ENCODE measurements around the gene SPOUT1. TPM values are rescaled to one million over a fixed set of nuclear protein-coding genes. Genes with fewer than 3 reads are reported as not detected.

SPOUT1 gene
- total and polyA plus RNA-seq, 10 of the 15 experiments (the other 5 are each of a cell fraction or from before 2014, with no cell fraction given) = 5.7 to 95.0 (median 40.6) TPM

DNA sequence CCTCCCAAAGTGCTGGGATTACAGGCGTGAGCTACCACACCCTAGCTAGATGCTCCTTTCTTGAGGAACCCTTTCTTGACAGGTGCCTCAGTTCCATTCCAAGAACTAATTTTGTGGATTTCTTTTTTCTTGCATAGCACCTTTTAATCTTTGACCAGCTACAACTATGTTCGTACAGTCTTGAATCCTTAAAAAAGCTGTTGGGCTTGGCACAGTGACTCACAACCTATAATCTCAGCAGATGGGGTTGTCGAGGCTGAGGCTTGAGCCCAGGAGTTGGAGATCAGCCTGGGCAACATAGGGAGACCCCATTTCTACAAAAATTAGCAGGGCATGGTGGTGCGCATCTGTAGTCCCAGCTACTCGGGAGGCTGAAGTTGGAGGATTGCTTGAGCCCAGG is 56.5 kb downstream of the SPOUT1 start:
- H2AFZ ChIP-seq (ENCODE audit: control insufficient read depth, low read depth, low read length) = no peak overlapping the region
- in situ Hi-C loops (cut with MboI) (no loop called here), intact Hi-C loops (cut with micrococcal nuclease; ENCODE audit: unreplicated experiment) (loop anchor here (2.0 to 10.0 kb wide), 2 partner anchors 14 to 118 kb away; partner anchors contain the start of genes DYNC2I2 and TBC1D13)
- no peaks in the 10 kb centered on the region for H3K4me1 ChIP-seq (ENCODE audit: control insufficient read depth, insufficient read depth, low read length)
- BruUV-seq (replicated peaks) = no TSS peak
- ChIA-PET RAD21 (ENCODE audit: unreplicated experiment) (interaction anchor here (0.6 to 1.0 kb wide), 3 partner anchors 17 to 269 kb away, joined by 3 to 5 read pairs (median 4); no protein-coding TSS in a partner anchor), CTCF (interaction anchor here (0.8 to 3.5 kb wide), 4 partner anchors 9 to 45 kb away, joined by 3 to 14 read pairs (median 4); partner anchors contain the start of gene ENDOG), SMC1A (ENCODE audit: uncharacterized antibody, unreplicated experiment) (interaction anchor here (0.8 to 2.9 kb wide), 4 partner anchors 12 to 275 kb away, joined by 3 to 18 read pairs (median 3); partner anchors contain the start of gene ENDOG), POLR2A (interaction anchor here (0.6 to 1.8 kb wide), 4 partner anchors 13 to 640 kb away, joined by 3 to 10 read pairs (median 4); partner anchors contain the start of gene ENDOG)
- H3K36me3 ChIP-seq (ENCODE audit: control insufficient read depth in 2 of 2, insufficient read depth in 2 of 2, low read length in 1 of 2) = no peaks in the 10 kb centered on the region
- ATAC-seq (no peak), DNase-seq (ENCODE audit: low read depth, low spot score) (no peak), FAIRE-seq (no peak)
- H3K27ac ChIP-seq (ENCODE audit: control insufficient read depth, insufficient read depth) = no peak overlapping the region
- no peak overlapping the region for H3K4me2 ChIP-seq (ENCODE audit: control insufficient read depth, insufficient read depth)
- H3K4me3 ChIP-seq = no peak overlapping the region
- no peak overlapping the region for H3K9ac ChIP-seq (ENCODE audit: control insufficient read depth, insufficient read depth, low read length)
- WGBS (ENCODE audit: insufficient coverage, insufficient replicate concordance, low lambda C conversion rate, missing lambda C conversion rate) = 97% methylated on average over 5 of the region's 5 CpGs
- TF ChIP-seq SP1 (IDR thresholded peaks at IDR 0.05; ENCODE audit: low read depth, low read length) (no peak), PAX5 (IDR thresholded peaks at IDR 0.05; ENCODE audit: borderline replicate concordance, low read depth, low read length) (no peak), NFIC (IDR thresholded peaks at IDR 0.05; ENCODE audit: low read depth, low read length) (no peak), SUPT20H (IDR thresholded peaks at IDR 0.05; ENCODE audit: borderline replicate concordance, control insufficient read depth, low read depth, low read length) (no peak), GATAD2B (conservative IDR thresholded peaks at IDR 0.05; ENCODE audit: low read depth) (no peak)
- TF ChIP-seq, protein P1, sequence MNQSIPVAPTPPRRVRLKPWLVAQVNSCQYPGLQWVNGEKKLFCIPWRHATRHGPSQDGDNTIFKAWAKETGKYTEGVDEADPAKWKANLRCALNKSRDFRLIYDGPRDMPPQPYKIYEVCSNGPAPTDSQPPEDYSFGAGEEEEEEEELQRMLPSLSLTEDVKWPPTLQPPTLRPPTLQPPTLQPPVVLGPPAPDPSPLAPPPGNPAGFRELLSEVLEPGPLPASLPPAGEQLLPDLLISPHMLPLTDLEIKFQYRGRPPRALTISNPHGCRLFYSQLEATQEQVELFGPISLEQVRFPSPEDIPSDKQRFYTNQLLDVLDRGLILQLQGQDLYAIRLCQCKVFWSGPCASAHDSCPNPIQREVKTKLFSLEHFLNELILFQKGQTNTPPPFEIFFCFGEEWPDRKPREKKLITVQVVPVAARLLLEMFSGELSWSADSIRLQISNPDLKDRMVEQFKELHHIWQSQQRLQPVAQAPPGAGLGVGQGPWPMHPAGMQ (IDR thresholded peaks at IDR 0.05; ENCODE audit: borderline replicate concordance) = no peak
- TF ChIP-seq, protein P2, sequence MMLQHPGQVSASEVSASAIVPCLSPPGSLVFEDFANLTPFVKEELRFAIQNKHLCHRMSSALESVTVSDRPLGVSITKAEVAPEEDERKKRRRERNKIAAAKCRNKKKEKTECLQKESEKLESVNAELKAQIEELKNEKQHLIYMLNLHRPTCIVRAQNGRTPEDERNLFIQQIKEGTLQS (IDR thresholded peaks at IDR 0.05; ENCODE audit: borderline replicate concordance, extremely low read depth, low read depth, low read length) = no peak
- TF ChIP-seq, protein P3, sequence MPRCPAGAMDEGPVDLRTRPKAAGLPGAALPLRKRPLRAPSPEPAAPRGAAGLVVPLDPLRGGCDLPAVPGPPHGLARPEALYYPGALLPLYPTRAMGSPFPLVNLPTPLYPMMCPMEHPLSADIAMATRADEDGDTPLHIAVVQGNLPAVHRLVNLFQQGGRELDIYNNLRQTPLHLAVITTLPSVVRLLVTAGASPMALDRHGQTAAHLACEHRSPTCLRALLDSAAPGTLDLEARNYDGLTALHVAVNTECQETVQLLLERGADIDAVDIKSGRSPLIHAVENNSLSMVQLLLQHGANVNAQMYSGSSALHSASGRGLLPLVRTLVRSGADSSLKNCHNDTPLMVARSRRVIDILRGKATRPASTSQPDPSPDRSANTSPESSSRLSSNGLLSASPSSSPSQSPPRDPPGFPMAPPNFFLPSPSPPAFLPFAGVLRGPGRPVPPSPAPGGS (IDR thresholded peaks at IDR 0.05; ENCODE audit: borderline replicate concordance, insufficient read depth, low read depth, low read length, poor library complexity, severe bottlenecking) = no peak
- TF ChIP-seq, protein P4, sequence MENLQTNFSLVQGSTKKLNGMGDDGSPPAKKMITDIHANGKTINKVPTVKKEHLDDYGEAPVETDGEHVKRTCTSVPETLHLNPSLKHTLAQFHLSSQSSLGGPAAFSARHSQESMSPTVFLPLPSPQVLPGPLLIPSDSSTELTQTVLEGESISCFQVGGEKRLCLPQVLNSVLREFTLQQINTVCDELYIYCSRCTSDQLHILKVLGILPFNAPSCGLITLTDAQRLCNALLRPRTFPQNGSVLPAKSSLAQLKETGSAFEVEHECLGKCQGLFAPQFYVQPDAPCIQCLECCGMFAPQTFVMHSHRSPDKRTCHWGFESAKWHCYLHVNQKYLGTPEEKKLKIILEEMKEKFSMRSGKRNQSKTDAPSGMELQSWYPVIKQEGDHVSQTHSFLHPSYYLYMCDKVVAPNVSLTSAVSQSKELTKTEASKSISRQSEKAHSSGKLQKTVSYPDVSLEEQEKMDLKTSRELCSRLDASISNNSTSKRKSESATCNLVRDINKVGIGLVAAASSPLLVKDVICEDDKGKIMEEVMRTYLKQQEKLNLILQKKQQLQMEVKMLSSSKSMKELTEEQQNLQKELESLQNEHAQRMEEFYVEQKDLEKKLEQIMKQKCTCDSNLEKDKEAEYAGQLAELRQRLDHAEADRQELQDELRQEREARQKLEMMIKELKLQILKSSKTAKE (IDR thresholded peaks at IDR 0.05; ENCODE audit: low read depth, poor library complexity, severe bottlenecking) = no peak
- TF ChIP-seq, protein P5, sequence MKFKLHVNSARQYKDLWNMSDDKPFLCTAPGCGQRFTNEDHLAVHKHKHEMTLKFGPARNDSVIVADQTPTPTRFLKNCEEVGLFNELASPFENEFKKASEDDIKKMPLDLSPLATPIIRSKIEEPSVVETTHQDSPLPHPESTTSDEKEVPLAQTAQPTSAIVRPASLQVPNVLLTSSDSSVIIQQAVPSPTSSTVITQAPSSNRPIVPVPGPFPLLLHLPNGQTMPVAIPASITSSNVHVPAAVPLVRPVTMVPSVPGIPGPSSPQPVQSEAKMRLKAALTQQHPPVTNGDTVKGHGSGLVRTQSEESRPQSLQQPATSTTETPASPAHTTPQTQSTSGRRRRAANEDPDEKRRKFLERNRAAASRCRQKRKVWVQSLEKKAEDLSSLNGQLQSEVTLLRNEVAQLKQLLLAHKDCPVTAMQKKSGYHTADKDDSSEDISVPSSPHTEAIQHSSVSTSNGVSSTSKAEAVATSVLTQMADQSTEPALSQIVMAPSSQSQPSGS (IDR thresholded peaks at IDR 0.05; ENCODE audit: low read length) = no peak
- H3K27me3 ChIP-seq (replicated peaks in 1 of 2; ENCODE audit: control insufficient read depth in 2 of 2, insufficient read depth in 2 of 2, low read length in 1 of 2) = no peaks in the 10 kb centered on the region
- H4K20me1 ChIP-seq (ENCODE audit: control insufficient read depth, insufficient read depth) = no peaks in the 10 kb centered on the region
- H3K9me3 ChIP-seq (replicated peaks; ENCODE audit: control insufficient read depth, insufficient read depth, low read length) = peaks cover 3% of the 10 kb centered on the region; the same call in 2 of the 3 replicates
- H3K79me2 ChIP-seq (ENCODE audit: control insufficient read depth, insufficient read depth, low read length) = peaks cover 4% of the 10 kb centered on the region

All from GM12878 (cell line).